ENCODE data around the gene KAT2B.

DNA sequence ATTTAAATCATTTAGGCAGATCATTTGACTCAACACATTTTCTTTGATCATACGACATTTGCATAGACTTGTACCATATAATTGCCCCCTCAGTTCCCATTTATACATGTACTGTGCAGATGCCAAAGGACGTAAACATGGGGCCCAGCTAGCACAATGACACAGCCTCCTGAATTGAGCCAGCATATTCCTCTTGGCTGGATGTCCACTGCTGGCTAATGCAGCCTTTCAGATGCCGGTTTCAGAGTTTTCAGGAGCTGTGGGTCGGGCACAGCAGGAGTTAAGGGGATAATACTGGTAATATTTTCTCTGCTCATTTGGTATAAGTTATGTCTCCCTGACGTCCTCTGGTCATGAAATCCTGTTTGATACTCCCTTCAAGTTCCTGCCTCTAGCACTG, 39.4 kb downstream of the KAT2B start:
- TF ChIP-seq, protein P1, sequence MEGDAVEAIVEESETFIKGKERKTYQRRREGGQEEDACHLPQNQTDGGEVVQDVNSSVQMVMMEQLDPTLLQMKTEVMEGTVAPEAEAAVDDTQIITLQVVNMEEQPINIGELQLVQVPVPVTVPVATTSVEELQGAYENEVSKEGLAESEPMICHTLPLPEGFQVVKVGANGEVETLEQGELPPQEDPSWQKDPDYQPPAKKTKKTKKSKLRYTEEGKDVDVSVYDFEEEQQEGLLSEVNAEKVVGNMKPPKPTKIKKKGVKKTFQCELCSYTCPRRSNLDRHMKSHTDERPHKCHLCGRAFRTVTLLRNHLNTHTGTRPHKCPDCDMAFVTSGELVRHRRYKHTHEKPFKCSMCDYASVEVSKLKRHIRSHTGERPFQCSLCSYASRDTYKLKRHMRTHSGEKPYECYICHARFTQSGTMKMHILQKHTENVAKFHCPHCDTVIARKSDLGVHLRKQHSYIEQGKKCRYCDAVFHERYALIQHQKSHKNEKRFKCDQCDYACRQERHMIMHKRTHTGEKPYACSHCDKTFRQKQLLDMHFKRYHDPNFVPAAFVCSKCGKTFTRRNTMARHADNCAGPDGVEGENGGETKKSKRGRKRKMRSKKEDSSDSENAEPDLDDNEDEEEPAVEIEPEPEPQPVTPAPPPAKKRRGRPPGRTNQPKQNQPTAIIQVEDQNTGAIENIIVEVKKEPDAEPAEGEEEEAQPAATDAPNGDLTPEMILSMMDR (IDR thresholded peaks at IDR 0.05; ENCODE audit: low read depth, low read length, missing input control) = no peak
- TF ChIP-seq, protein P2, sequence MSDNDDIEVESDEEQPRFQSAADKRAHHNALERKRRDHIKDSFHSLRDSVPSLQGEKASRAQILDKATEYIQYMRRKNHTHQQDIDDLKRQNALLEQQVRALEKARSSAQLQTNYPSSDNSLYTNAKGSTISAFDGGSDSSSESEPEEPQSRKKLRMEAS (IDR thresholded peaks at IDR 0.05) = no peak
- TF ChIP-seq, protein P3, sequence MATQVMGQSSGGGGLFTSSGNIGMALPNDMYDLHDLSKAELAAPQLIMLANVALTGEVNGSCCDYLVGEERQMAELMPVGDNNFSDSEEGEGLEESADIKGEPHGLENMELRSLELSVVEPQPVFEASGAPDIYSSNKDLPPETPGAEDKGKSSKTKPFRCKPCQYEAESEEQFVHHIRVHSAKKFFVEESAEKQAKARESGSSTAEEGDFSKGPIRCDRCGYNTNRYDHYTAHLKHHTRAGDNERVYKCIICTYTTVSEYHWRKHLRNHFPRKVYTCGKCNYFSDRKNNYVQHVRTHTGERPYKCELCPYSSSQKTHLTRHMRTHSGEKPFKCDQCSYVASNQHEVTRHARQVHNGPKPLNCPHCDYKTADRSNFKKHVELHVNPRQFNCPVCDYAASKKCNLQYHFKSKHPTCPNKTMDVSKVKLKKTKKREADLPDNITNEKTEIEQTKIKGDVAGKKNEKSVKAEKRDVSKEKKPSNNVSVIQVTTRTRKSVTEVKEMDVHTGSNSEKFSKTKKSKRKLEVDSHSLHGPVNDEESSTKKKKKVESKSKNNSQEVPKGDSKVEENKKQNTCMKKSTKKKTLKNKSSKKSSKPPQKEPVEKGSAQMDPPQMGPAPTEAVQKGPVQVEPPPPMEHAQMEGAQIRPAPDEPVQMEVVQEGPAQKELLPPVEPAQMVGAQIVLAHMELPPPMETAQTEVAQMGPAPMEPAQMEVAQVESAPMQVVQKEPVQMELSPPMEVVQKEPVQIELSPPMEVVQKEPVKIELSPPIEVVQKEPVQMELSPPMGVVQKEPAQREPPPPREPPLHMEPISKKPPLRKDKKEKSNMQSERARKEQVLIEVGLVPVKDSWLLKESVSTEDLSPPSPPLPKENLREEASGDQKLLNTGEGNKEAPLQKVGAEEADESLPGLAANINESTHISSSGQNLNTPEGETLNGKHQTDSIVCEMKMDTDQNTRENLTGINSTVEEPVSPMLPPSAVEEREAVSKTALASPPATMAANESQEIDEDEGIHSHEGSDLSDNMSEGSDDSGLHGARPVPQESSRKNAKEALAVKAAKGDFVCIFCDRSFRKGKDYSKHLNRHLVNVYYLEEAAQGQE (IDR thresholded peaks at IDR 0.05) = no peak
- no peak for TF ChIP-seq TAF1 (conservative IDR thresholded peaks at IDR 0.05)
- TF ChIP-seq, protein P4, sequence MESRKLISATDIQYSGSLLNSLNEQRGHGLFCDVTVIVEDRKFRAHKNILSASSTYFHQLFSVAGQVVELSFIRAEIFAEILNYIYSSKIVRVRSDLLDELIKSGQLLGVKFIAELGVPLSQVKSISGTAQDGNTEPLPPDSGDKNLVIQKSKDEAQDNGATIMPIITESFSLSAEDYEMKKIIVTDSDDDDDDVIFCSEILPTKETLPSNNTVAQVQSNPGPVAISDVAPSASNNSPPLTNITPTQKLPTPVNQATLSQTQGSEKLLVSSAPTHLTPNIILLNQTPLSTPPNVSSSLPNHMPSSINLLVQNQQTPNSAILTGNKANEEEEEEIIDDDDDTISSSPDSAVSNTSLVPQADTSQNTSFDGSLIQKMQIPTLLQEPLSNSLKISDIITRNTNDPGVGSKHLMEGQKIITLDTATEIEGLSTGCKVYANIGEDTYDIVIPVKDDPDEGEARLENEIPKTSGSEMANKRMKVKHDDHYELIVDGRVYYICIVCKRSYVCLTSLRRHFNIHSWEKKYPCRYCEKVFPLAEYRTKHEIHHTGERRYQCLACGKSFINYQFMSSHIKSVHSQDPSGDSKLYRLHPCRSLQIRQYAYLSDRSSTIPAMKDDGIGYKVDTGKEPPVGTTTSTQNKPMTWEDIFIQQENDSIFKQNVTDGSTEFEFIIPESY (IDR thresholded peaks at IDR 0.05) = no peak
- TF ChIP-seq NR2F2 (IDR thresholded peaks at IDR 0.05) = no peak
